Esophagus muscularis mucosa (tissue), 4 donors: Measurements from ENCODE around the gene UBE2L3. TPM values are rescaled to one million over a fixed set of nuclear protein-coding genes. Genes with fewer than 3 reads are reported as not detected.

Experiments used
- DNase-seq: peaks from one replicate; pipeline ENCODE4 v3.0.0-alpha.2; 2017; ENCODE audit errors: extremely low spot score
- H3K27ac ChIP-seq, 4 donors: fragments of 200-600 bp; sonication (generic); replicated peaks in 1 of 4; 1 replicate in 3 of 4; 2 replicates in 1 of 4; pipeline ENCODE4 v1.5.1; 2016 to 2019; ENCODE audit warnings: mild to moderate bottlenecking in 1 of 4
- H3K27me3 ChIP-seq, 4 donors: fragments of 200-600 bp; sonication (generic); one replicate each; pipeline versions ENCODE4 v1.5.1 to v1.6.0; 2016 to 2019
- H3K36me3 ChIP-seq, 4 donors: fragments of 200-600 bp; sonication (generic); one replicate each; pipeline ENCODE4 v1.5.1; 2016 to 2019
- H3K4me1 ChIP-seq, 4 donors: fragments of 200-600 bp; sonication (generic); one replicate each; pipeline ENCODE4 v1.5.1; 2016 to 2019
- H3K4me3 ChIP-seq, 4 donors: fragments of 200-600 bp; sonication (generic); 1 replicate in 2 of 4; 2 replicates in 2 of 4; pipeline ENCODE4 v1.5.1; 2016 to 2019; ENCODE audit warnings: mild to moderate bottlenecking in 4 of 4, moderate library complexity in 1 of 4
- H3K9me3 ChIP-seq, 4 donors: fragments of 200-600 bp; sonication (generic); 1 replicate in 3 of 4; 2 replicates in 1 of 4; pipeline ENCODE4 v1.5.1; 2016 to 2019
- CTCF ChIP-seq, 3 experiments: fragments of 200-600 bp in 2 of 3; fragments of 450-650 bp in 1 of 3; sonication (generic) in 2 of 3; IDR thresholded peaks; one replicate each; pipeline ENCODE4 v1.5.1; 2017 to 2019; ENCODE audit warnings: antibody characterized with exemption in 3 of 3, mild to moderate bottlenecking in 2 of 3, moderate library complexity in 1 of 3
- EP300 ChIP-seq: sonication (generic); formaldehyde crosslinking; IDR thresholded peaks from one replicate; pipeline ENCODE4 v1.6.1; 2017; ENCODE audit warnings: antibody characterized with exemption
- POLR2A ChIP-seq: fragments of 450-650 bp; IDR thresholded peaks from one replicate; pipeline ENCODE4 v1.6.1; 2017; ENCODE audit warnings: antibody characterized with exemption, moderate library complexity, mild to moderate bottlenecking, low read depth
- POLR2AphosphoS5 ChIP-seq, 2 donors: sonication (generic); formaldehyde crosslinking; IDR thresholded peaks; one replicate each; pipeline ENCODE4 v1.6.1; 2017; ENCODE audit warnings: antibody characterized with exemption in 2 of 2
- WGBS: methylation state at CpG from one replicate; pipeline ENCODE4 v1.1.5; 2018; 5-methylcytosine and 5-hydroxymethylcytosine counted together
- intact Hi-C: fragments of 100-400 bp; cut with DNase I; formaldehyde crosslinking; loops from one replicate; pipeline ENCODE4 v1.15.1; 2023
- total RNA-seq, 4 donors: library from RNA; depleted of rRNA; stranded (reverse); fragments of >200 nt; gene quantifications; one replicate each; pipeline versions ENCODE4 v1.1.0 to v1.2.1, GENCODE V29; 2016

UBE2L3 gene
- total RNA-seq, 4 donors from 2014 or later = 47.3 to 84.7 (median 65.2) TPM

DNA sequence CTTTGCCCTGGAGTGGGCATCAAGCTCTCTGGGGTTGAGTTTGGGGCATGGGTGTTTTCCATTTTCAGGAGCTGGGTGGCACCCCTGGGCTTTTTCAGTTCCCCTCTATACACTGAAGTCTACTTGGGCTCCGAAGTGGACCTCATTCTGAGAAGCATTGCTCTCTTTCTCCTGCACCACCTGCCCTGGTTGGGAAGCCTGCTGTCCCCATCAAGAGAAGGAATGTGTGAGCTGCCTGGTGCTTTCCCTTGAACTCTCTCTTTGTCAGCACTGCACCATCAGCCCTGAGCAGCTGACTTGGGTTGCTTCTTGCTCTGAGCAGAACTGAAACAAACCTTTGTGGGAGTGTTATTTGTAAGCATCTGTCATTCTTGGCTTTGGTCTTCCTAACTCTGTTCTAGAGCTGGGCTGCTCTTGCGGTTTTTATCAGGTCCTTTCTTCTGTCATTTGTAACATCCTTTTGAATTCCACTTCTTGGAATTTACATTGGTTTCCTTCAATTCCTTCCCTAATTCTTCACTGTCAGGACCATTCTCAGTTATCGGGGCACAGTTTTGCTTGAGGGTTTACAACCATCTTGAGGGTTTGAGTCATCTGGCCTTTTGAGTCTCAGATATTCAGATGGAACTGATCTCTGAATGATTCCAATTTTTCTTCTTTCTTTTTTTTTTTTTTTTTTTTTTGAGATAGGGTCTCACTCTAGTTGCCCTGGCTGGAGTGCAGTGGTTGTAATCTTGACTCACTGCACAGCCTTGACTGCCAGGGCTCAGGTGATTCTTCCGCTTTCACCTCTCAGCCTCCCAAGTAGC lies 20.5 kb downstream of the UBE2L3 start:
- peaks cover 2 to 11% (median 5%) of the 10 kb centered on the region in 4 donors for H3K36me3 ChIP-seq
- no peaks in the 10 kb centered on the region for H3K27me3 ChIP-seq
- intact Hi-C loops = no loop called here
- no peak overlapping the region for H3K4me3 ChIP-seq
- H3K27ac ChIP-seq = no peak overlapping the region
- H3K4me1 ChIP-seq = peaks cover 52 to 88% (median 68%) of the 10 kb centered on the region in 4 donors
- no peaks in the 10 kb centered on the region for H3K9me3 ChIP-seq
- 60% methylated on average over 4 of the region's 4 CpGs for WGBS
- DNase-seq = no peak
- TF ChIP-seq POLR2AphosphoS5 (IDR thresholded peaks at IDR 0.05) = no peak
- no peak for TF ChIP-seq CTCF (IDR thresholded peaks at IDR 0.05)
- TF ChIP-seq EP300 = no peak
- TF ChIP-seq POLR2A = no peak

DNA sequence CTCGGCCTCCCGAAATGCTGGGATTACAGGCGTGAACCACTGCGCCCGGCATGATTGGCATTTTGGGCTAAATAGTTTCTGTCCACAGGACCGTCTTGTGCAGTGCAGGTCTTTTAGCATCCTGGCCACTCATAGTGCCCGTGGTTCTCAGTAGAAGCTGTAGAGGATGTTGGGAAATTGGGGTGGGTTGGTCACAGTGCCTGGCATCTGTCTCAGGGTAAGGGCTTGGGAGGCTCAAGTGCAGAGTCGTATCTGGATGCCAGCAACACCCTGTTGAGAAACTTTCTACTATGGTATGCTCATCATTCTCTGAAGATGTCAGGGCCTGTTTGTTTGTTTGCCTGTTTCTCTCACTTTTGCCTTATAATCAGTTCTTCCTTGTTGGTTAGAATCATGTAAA lies 21.9 kb downstream of the UBE2L3 start:
- no peak overlapping the region for H3K4me3 ChIP-seq
- no peak for TF ChIP-seq EP300
- H3K4me1 ChIP-seq = peaks cover 62 to 93% (median 71%) of the 10 kb centered on the region in 4 donors
- H3K27me3 ChIP-seq = no peaks in the 10 kb centered on the region
- no peak overlapping the region for H3K27ac ChIP-seq
- DNase-seq = no peak
- intact Hi-C loops = no loop called here
- H3K36me3 ChIP-seq = peaks cover 11 to 25% (median 19%) of the 10 kb centered on the region in 4 donors
- H3K9me3 ChIP-seq = no peaks in the 10 kb centered on the region
- WGBS = 65% methylated on average over 7 of the region's 8 CpGs

DNA sequence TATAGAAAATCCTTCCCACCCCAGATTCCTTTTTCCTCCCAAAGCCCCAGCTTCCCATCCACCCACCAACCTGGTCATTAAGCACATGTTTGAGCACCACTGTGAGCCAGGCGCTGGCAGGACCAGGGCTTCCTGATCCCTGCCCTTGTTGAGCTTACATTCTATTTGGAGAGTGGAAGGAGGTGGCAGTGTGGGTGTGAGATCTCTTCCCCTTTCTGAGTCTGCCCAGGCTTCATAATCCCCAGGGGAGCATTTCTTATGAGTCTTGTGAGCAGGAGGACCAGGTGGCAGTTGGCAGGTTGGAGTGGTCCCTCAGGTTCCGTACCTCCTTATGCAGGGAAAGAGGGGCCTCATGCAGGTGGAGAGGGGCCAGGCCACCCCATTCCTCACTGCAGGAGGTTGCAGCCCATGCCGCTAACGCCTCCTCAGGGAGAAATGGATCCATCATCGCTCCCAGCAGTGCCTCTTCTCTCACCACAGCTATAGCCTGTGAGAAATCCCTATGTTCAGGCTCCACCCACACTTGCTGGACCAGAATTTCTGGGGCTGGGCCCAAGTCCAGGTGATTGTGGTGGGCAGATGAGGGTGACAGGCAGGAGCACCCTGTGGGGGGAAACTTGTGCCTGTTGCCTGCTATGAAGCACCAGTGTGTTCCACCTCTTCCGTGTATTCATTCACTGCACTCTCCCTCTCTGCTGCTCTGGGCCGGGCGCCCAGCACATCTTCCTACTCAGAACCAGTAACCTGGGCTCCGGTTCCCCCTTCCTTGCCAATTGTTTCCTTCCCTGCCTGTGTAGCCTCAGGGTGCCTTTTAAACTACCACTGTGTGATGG lies 23.5 kb downstream of the UBE2L3 start:
- no peak for DNase-seq
- intact Hi-C loops = no loop called here
- H3K36me3 ChIP-seq = peaks cover 11 to 41% (median 35%) of the 10 kb centered on the region in 4 donors
- peaks cover 67 to 92% (median 77%) of the 10 kb centered on the region in 4 donors for H3K4me1 ChIP-seq
- H3K27ac ChIP-seq = no peak overlapping the region
- H3K4me3 ChIP-seq = no peak overlapping the region
- no peak for TF ChIP-seq CTCF (IDR thresholded peaks at IDR 0.05)
- no peak for TF ChIP-seq POLR2AphosphoS5 (IDR thresholded peaks at IDR 0.05)
- no peak for TF ChIP-seq EP300
- TF ChIP-seq POLR2A = no peak
- H3K27me3 ChIP-seq = no peaks in the 10 kb centered on the region
- 74% methylated on average over 9 of the region's 9 CpGs for WGBS
- no peaks in the 10 kb centered on the region for H3K9me3 ChIP-seq

GRCh38 chr22:21591695-21592094 lies 24.2 kb downstream of the UBE2L3 start:
- peaks cover 65 to 86% (median 77%) of the 10 kb centered on the region in 4 donors for H3K4me1 ChIP-seq
- H3K27ac ChIP-seq = no peak overlapping the region
- intact Hi-C loops = no loop called here
- no peak overlapping the region for H3K4me3 ChIP-seq
- 70% methylated on average over 9 of the region's 9 CpGs for WGBS
- H3K36me3 ChIP-seq = peaks cover 11 to 48% (median 42%) of the 10 kb centered on the region in 4 donors
- no peaks in the 10 kb centered on the region for H3K9me3 ChIP-seq
- H3K27me3 ChIP-seq = no peaks in the 10 kb centered on the region
- TF ChIP-seq POLR2AphosphoS5 (IDR thresholded peaks at IDR 0.05) = no peak
- TF ChIP-seq CTCF (IDR thresholded peaks at IDR 0.05) = no peak
- TF ChIP-seq POLR2A = no peak
- no peak for TF ChIP-seq EP300
- no peak for DNase-seq

GRCh38 chr22:21592422-21592821 lies 24.9 kb downstream of the UBE2L3 start:
- Histone ChIP-seq H3K4me1 (peaks cover 58 to 79% (median 74%) of the 10 kb centered on the region in 4 donors), H3K4me3 (no peak overlapping the region), H3K27ac (no peak overlapping the region), H3K36me3 (peaks cover 11 to 52% (median 49%) of the 10 kb centered on the region in 4 donors), H3K9me3 (no peaks in the 10 kb centered on the region), H3K27me3 (no peaks in the 10 kb centered on the region)
- WGBS = 98% methylated on average over 3 of the region's 3 CpGs
- intact Hi-C loops = no loop called here
- no peak for TF ChIP-seq EP300
- TF ChIP-seq POLR2AphosphoS5 (IDR thresholded peaks at IDR 0.05) = no peak
- TF ChIP-seq CTCF (IDR thresholded peaks at IDR 0.05) = no peak
- no peak for TF ChIP-seq POLR2A
- DNase-seq = no peak
